TTC549 (cell line): ENCODE data around the gene ZNF629.
"Not testable (repeated sequence)": the region's sequence is repeated elsewhere in the genome, so short reads cannot be mapped to it uniquely, and the experiment has no call there.

Experiments
- FAIRE-seq: peaks from 2 replicates; lab custom pipeline; 2012; peaks lifted over from hg19 to GRCh38; lab: Jason Lieb, UNC

Gene ZNF629

GRCh38 chr16:30786936-30787612 is at the start of gene ZNF629:
TSS of gene ZNF629 (minus strand) at chr16:30787205. CDS start at chr16:30784482, 2,723 bp downstream.
- no peak for FAIRE-seq

GRCh38 chr16:30834130-30834740 is 47.2 kb upstream of the ZNF629 start:
- no peak for FAIRE-seq

GRCh38 chr16:30830072-30830417 is 43.0 kb upstream of the ZNF629 start:
- FAIRE-seq, result no peak

GRCh38 chr16:30829130-30830071 is 42.4 kb upstream of the ZNF629 start:
- FAIRE-seq, result no peak

- FAIRE-seq, result no peak
Observed at GRCh38 chr16:30821891-30822290, 34.9 kb upstream of the ZNF629 start.

- not testable (repeated sequence) for FAIRE-seq
Observed at GRCh38 chr16:30821441-30821840, 34.4 kb upstream of the ZNF629 start.

- FAIRE-seq, result no peak
Observed at GRCh38 chr16:30820952-30821421, 34.0 kb upstream of the ZNF629 start.

- no peak for FAIRE-seq
Observed at GRCh38 chr16:30816769-30817168, 29.8 kb upstream of the ZNF629 start.

GRCh38 chr16:30813821-30814189 is 26.8 kb upstream of the ZNF629 start:
- FAIRE-seq, result no peak

- FAIRE-seq, result not testable (repeated sequence)
Observed at GRCh38 chr16:30809675-30810074, 22.7 kb upstream of the ZNF629 start.

- not testable (repeated sequence) for FAIRE-seq
Observed at GRCh38 chr16:30808890-30809426, 22.0 kb upstream of the ZNF629 start.

- no peak for FAIRE-seq
Observed at GRCh38 chr16:30808146-30808545, 21.1 kb upstream of the ZNF629 start.

GRCh38 chr16:30805370-30806169 is 18.6 kb upstream of the ZNF629 start:
- FAIRE-seq, result no peak

- FAIRE-seq, result no peak
Observed at GRCh38 chr16:30805056-30805369, 18.0 kb upstream of the ZNF629 start.

GRCh38 chr16:30802936-30803335 is 15.9 kb upstream of the ZNF629 start:
- FAIRE-seq, result no peak

- FAIRE-seq, result no peak
Observed at GRCh38 chr16:30797670-30798309, 10.8 kb upstream of the ZNF629 start.

- FAIRE-seq, result no peak
Observed at GRCh38 chr16:30794634-30795033, 7.6 kb upstream of the ZNF629 start.

- FAIRE-seq, result no peak
Observed at GRCh38 chr16:30793508-30794069, 6.6 kb upstream of the ZNF629 start.

GRCh38 chr16:30787613-30788378 is 791 bp upstream of the ZNF629 start:
- no peak for FAIRE-seq
